22Rv1 (cell line): ENCODE measurements around the gene GDPD3.

Experiments used
- CTCF ChIP-seq: fragments of 450-650 bp; IDR thresholded peaks from 2 replicates; pipeline ENCODE4 v1.5.1; 2017; ENCODE audit warnings: mild to moderate bottlenecking
- ZFX ChIP-seq: fragments of 450-650 bp; IDR thresholded peaks from 2 replicates; pipeline ENCODE4 v1.6.1; 2017; ENCODE audit warnings: antibody characterized with exemption, borderline replicate concordance

- TF ChIP-seq CTCF (no peak), ZFX (no peak)
Measured at GRCh38 chr16:30155188-30155587, 41.9 kb upstream of the GDPD3 start.
